Measurements from ENCODE around the gene UBE2L3. TPM values are rescaled to one million over a fixed set of nuclear protein-coding genes. Genes with fewer than 3 reads are reported as not detected.

Gene UBE2L3
- total and polyA plus RNA-seq, 2 donors (not counting 1 experiment from before 2014, with no cell fraction given) = 13.5 to 30.9 TPM

DNA sequence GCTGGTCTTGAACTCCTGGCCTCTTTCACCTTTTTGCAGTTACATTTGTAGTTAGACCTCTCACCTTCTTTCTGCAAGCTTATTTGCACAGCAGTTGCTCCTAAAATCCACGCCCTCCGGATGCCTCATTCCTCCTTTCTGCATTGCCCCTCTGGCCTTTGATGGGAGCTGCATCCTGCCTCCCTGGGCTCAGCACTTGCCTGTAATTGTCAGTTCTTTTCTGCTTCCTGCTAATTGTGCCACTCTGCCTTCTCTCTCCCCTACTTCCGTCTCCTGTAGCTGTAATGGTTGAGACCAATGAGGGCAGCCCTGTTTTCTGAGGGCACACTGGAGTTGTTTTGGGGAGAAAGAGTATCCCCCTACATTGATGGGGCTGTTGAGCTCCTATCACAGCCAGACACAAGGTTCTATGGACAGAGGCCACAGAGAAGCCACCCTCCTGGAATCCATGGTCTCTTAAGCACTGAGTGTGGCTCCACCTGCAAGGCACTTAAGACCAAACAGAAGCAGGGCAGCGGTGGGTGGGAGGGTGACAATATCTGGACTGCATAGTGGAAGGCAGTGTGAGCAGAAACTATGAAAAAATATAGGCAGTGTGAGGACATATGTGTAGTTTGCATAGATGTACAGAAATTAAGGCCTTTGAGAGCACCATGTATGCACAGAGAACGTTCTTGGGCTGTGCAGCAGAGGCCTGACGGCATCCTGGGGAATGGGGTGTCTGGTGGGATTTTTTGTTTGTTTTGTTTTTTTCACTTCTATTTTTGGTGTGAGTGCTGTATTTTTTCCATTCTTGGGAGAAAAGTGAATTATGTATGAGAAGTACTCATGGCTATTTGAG lies 31.8 kb downstream of the UBE2L3 start:
- peaks cover 0 to 8% of the 10 kb centered on the region in 2 donors for H3K4me1 ChIP-seq (ENCODE audit: control insufficient read depth in 2 of 2, insufficient read depth in 2 of 2, low read length in 2 of 2)
- H3K9me3 ChIP-seq (ENCODE audit: control extremely low read depth in 1 of 3, control insufficient read depth in 2 of 3, insufficient read depth in 1 of 3, low read length in 2 of 3) = no peaks in the 10 kb centered on the region
- H3K9ac ChIP-seq (ENCODE audit: low read length) = no peak overlapping the region
- POLR2A ChIA-PET = no interaction called here
- Mint-ChIP-seq H3K27me3 (no peaks in the 10 kb centered on the region), H3K4me1 (peaks cover 29% of the 10 kb centered on the region), H3K27ac (no peak overlapping the region), H3K9me3 (ENCODE audit: insufficient read depth) (no peaks in the 10 kb centered on the region), H3K4me3 (no peak overlapping the region)
- H2AFZ ChIP-seq (ENCODE audit: insufficient read depth, low read depth, low read length, poor library complexity, severe bottlenecking) = no peak overlapping the region
- 98% methylated on average over 5 of the region's 6 CpGs for WGBS (ENCODE audit: insufficient coverage)
- no peaks in the 10 kb centered on the region for H3K27me3 ChIP-seq (replicated peaks in 1 of 4; ENCODE audit: control extremely low read depth in 1 of 4, control insufficient read depth in 3 of 4, insufficient read depth in 4 of 4, low read length in 3 of 4)
- CTCF ChIA-PET = interaction anchor here (2.2 kb wide), 1 partner anchor 30 kb away, joined by 6 read pairs; no protein-coding TSS in a partner anchor
- intact Hi-C loops (cut with micrococcal nuclease) = no loop called here
- no peak for DNase-seq
- H3K79me2 ChIP-seq (ENCODE audit: control insufficient read depth, insufficient read depth, low read length) = peaks cover 98% of the 10 kb centered on the region
- H3K4me3 ChIP-seq (ENCODE audit: control extremely low read depth in 1 of 5, extremely low read depth in 1 of 5, insufficient read depth in 1 of 5, low read depth in 2 of 5, low read length in 4 of 5) = no peak overlapping the region
- peaks cover 0 to 42% of the 10 kb centered on the region in 2 experiments for H3K36me3 ChIP-seq (replicated peaks in 1 of 2; ENCODE audit: control extremely low read depth in 1 of 2, control insufficient read depth in 1 of 2, extremely low read depth in 1 of 2, insufficient read depth in 2 of 2, low read length in 1 of 2)
- TF ChIP-seq, protein P1, sequence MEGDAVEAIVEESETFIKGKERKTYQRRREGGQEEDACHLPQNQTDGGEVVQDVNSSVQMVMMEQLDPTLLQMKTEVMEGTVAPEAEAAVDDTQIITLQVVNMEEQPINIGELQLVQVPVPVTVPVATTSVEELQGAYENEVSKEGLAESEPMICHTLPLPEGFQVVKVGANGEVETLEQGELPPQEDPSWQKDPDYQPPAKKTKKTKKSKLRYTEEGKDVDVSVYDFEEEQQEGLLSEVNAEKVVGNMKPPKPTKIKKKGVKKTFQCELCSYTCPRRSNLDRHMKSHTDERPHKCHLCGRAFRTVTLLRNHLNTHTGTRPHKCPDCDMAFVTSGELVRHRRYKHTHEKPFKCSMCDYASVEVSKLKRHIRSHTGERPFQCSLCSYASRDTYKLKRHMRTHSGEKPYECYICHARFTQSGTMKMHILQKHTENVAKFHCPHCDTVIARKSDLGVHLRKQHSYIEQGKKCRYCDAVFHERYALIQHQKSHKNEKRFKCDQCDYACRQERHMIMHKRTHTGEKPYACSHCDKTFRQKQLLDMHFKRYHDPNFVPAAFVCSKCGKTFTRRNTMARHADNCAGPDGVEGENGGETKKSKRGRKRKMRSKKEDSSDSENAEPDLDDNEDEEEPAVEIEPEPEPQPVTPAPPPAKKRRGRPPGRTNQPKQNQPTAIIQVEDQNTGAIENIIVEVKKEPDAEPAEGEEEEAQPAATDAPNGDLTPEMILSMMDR (IDR thresholded peaks at IDR 0.05) = no peak
- TF ChIP-seq EZH2 (IDR thresholded peaks at IDR 0.05; ENCODE audit: borderline replicate concordance, insufficient read depth, low read depth, low read length, poor library complexity, severe bottlenecking) = no peak
- peaks cover 90% of the 10 kb centered on the region for H4K20me1 ChIP-seq (ENCODE audit: control insufficient read depth, insufficient read depth, low read length, poor library complexity, severe bottlenecking)
- no peak for ATAC-seq (ENCODE audit: low read depth)
- H3K27ac ChIP-seq (ENCODE audit: low read length in 2 of 2) = no peak overlapping the region
- no peak overlapping the region for H3K4me2 ChIP-seq (replicated peaks; ENCODE audit: low read depth, low read length, poor library complexity, severe bottlenecking)

DNA sequence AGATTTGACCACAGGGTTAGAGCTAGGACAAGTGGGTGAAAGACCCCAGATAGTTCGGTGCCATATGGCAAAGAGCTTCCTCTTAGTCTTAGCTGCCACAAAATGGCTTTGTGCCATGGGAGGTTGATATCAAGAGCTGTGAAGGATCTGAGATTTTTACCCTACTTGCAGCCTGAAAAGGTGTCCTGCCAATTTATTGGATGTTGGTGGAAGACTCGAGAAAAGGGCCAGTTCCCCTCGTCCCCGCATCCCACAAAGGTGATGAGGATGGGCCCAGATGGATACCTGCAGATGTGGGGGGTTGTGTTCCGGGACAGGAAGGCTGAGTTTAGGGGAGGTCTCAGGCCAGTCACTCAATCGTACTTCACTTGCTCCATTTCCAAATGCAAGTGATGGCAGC lies 35.1 kb downstream of the UBE2L3 start:
- H3K36me3 ChIP-seq (replicated peaks in 1 of 2; ENCODE audit: control extremely low read depth in 1 of 2, control insufficient read depth in 1 of 2, extremely low read depth in 1 of 2, insufficient read depth in 2 of 2, low read length in 1 of 2) = peaks cover 1 to 26% of the 10 kb centered on the region in 2 experiments
- no peaks in the 10 kb centered on the region for H3K27me3 Mint-ChIP-seq

More for the DNA sequence above, 35.1 kb downstream of the UBE2L3 start:
- Histone ChIP-seq H2AFZ (ENCODE audit: insufficient read depth, low read depth, low read length, poor library complexity, severe bottlenecking) (no peak overlapping the region), H3K9ac (ENCODE audit: low read length) (no peak overlapping the region), H4K20me1 (ENCODE audit: control insufficient read depth, insufficient read depth, low read length, poor library complexity, severe bottlenecking) (peaks cover 89% of the 10 kb centered on the region), H3K4me2 (replicated peaks; ENCODE audit: low read depth, low read length, poor library complexity, severe bottlenecking) (no peak overlapping the region), H3K4me3 (ENCODE audit: control extremely low read depth in 1 of 5, extremely low read depth in 1 of 5, insufficient read depth in 1 of 5, low read depth in 2 of 5, low read length in 4 of 5) (no peak overlapping the region), H3K79me2 (ENCODE audit: control insufficient read depth, insufficient read depth, low read length) (peaks cover 99% of the 10 kb centered on the region), H3K9me3 (ENCODE audit: control extremely low read depth in 1 of 3, control insufficient read depth in 2 of 3, insufficient read depth in 1 of 3, low read length in 2 of 3) (no peaks in the 10 kb centered on the region), H3K27me3 (replicated peaks in 1 of 4; ENCODE audit: control extremely low read depth in 1 of 4, control insufficient read depth in 3 of 4, insufficient read depth in 4 of 4, low read length in 3 of 4) (no peaks in the 10 kb centered on the region), H3K27ac (ENCODE audit: low read length in 2 of 2) (no peak overlapping the region), H3K4me1 (ENCODE audit: control insufficient read depth in 2 of 2, insufficient read depth in 2 of 2, low read length in 2 of 2) (peaks cover 4 to 12% of the 10 kb centered on the region in 2 donors)
- intact Hi-C loops (cut with micrococcal nuclease) = no loop called here
- WGBS (ENCODE audit: insufficient coverage) = 100% methylated on average over 5 of the region's 6 CpGs
- Mint-ChIP-seq H3K9me3 (ENCODE audit: insufficient read depth) (no peaks in the 10 kb centered on the region), H3K27ac (no peak overlapping the region), H3K4me3 (no peak overlapping the region), H3K4me1 (peaks cover 37% of the 10 kb centered on the region)
- DNase-seq (no peak), ATAC-seq (ENCODE audit: low read depth) (no peak)
- TF ChIP-seq, protein P1 (IDR thresholded peaks at IDR 0.05) = no peak
- TF ChIP-seq EZH2 (IDR thresholded peaks at IDR 0.05; ENCODE audit: borderline replicate concordance, insufficient read depth, low read depth, low read length, poor library complexity, severe bottlenecking) = no peak
- CTCF ChIA-PET = interaction anchor here (1.0 kb wide), 1 partner anchor 41 kb away, joined by 5 read pairs; no protein-coding TSS in a partner anchor
- POLR2A ChIA-PET = no interaction called here
